Activated CD8-positive, alpha-beta memory T cell treated with anti-CD3 and anti-CD28 coated beads for 24 hours (primary cell): Measurements from ENCODE around the gene TXLNG.
"Not testable (repeated sequence)": the region's sequence is repeated elsewhere in the genome, so short reads cannot be mapped to it uniquely, and the experiment has no call there.

Experiments used
- DNase-seq: peaks from one replicate; pipeline ENCODE4 v3.0.0-alpha.2; 2020

Gene TXLNG

DNA sequence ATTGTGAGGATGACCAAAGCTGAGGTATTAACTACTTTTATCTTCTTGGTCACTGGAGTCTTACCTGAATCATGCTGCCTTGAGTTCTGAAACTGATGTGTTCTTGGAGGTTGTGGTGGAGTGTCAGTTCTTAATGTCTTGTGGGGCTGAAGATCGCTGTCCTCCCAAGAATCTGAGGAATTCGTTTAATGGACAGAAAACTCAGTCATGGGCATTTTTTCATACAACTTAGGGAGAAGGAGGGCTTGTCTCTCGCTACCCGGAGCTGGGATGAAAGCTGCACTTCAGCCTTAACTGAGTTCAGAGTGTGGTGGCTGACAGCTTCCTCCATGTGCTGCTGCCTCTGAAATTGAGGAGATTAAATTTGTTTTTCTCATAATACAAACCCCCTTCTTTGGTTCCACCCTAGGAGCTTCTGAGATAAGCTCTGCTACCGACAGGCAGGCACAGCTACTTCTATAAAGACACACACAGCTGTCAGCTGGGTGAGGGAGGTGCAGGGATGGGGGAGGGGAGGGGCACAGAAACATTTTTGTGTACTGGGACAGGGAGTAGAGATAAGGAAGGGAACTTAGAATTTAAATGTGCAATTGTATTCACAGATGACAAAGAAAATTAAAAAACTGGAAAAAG lies 53.1 kb downstream of the TXLNG start:
- DNase-seq = no peak

DNA sequence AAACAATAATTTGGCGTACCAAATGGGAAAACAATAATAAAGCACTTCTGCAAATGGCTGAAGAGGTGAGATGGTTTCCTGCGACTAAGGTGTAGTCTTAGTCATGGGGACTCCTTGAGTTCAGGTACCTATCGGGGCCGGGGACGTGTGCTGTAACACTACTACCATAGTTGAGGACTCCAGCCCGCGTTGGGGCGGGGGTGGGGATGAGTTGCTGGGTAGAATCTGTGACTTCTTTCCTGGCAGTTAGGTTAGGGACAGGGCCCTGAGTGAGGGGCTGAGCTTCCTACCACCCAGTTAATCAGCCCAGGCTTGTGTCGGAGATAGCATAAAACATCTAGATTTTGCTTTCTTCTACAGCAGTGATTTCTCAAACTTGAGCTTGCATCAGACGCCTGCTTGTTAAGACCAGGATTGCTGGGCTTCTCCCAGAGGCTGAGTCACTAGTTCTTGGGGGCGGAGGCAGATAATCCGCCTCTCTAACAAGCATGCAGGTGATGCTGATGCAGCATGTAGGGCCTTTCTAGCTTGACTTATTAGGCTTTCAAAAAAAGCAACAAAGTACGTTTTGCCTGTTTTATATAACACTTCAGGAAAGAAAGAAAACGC lies 53.7 kb downstream of the TXLNG start:
- DNase-seq = no peak

DNA sequence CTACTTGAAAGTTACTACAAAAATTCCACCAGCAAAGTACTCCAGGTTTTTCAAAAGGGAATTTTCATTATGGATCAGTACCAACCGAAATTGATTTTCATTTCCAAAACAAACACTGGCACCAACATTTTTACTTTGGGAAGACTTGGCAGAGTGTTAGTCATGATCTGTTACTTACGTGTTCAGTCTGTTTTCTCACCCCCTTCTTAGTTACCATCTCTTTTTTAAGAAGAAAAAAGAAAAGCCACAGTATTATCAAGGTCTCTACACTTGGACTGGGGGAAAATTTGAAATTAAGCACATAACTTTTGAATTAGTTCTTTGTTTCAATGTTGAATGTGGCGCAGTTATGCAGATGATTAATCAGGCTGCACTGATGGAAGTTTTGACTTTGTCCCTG lies 56.4 kb downstream of the TXLNG start:
- no peak for DNase-seq

DNA sequence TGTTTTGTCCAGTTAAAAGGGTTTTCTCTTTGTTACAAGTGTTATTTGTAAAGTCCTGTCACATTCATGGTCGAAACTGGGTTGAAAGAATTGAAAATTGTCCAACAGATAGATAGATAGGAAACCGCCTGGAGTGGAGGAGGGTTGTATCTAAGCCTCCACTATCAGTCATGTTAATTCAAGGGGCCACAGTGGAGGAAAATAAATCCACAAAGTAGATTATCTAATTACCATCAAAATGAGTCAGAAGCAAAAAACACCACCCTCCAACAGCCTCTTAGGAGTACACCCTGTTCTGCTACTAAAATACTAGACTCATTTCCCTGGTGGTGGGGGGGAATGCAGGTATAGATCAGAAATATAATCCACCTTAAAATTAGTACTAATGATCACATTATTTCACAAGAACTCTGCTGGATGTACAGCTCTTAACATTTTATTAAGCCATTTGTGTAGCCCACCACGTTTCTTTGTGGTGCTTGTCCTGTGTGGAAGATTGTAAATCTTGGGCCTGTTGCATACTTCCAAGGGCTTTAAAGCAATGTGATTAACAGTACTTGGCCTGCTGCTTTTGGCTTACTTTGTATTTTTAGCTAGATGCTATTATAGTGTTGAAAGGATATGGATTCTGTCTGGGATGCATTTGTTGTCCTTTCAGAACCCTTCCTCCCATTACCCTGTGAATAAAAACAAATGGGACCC lies 57.1 kb downstream of the TXLNG start:
- no peak for DNase-seq

DNA sequence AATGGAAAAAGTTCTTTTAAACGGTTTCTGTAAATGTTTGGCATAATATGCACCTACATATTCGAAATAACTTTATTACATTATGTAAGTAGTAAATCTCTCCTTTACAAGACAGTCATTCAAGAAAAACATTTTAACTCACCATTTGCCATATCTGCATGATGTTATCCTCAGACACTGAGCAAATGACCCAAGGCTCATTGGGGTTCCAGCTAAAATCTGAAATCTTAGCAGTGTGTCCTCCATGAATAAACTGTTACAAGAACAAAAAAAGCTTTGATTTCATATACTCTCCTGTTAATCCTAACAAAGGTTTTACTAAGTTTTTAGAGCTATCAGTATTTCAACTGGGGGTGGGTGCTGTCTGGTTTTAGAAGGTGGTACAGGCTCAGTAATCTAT lies 59.4 kb downstream of the TXLNG start:
- DNase-seq = no peak

DNA sequence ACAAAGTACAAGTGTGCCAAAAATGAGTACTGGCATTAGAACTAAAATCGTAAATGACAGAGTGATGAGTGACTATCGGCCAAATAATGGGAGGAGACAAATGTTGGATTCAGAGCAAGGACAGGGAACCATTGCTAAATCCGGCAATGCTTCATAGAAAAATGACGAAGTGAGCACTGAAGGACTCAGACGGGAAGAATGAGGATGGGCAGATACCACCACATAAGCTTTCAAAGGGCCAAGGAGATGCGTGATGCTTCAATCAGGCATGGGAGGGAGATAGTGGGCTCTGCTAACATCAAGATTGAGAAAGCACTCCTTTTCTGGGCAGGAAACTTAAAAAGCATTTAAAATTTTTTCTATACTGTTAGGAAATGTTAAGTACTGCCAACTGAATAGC lies 62.3 kb downstream of the TXLNG start:
- no peak for DNase-seq

DNA sequence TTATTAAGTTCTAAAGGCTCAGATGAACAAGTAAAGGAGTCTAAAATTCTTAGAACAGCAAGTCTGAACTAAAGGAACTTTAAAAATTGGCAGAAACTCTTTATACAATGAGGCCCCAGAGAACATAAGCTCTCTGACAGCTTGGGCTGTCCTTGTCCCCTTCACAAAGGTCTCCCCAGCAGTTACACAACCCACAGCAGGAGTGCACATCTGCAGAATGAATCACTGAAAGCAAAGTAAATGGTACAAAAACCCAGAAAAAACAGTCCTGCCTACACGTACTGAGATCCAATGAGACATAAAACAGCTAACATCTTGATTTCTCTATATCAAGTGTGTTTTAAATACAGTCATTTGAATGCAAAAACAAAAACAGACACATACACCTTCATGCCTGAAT lies 65.2 kb downstream of the TXLNG start:
- no peak for DNase-seq

DNA sequence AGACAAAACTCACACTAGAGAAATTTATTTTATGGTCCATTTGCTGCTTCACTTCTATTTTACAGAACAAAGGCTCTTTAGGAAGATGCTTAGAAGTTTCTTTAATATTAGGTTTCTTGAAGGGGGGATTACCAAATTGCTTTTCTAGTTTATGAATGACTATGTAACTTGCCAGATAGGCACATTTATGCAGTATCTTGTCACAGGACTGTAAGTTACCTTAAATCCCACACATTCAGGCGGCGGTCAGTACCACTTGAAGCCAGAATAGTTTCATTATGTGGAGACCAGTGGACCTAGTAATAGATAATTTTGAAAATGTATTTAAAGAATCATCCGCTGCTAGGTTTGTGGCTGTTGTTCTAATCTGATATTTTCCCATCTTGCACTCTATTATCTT lies 65.6 kb downstream of the TXLNG start:
- no peak for DNase-seq

DNA sequence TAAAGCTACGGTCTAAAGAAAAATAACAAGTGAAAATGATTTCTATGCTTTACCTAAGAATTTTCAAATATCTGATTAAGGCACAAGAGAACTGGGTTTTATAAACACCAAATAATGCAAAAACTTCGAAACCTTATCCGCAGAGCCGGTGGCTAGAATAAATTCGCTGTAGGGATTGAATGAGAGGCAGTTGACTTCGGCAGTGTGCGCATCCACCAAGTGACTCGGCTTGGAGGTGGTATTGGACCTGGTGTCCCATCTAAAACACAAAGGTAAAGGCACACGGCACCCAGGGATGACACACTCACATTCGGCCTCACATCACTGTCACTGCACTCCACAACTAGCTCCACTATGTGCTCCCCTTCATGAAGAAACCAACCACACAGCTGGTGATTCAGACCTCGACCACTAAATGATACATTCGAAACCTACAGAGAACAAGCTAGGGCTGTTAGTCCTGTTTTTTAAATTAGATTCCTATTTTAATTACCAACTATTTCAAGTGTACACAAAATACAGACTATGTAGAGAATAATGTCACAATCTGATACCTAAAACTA lies 66.4 kb downstream of the TXLNG start:
- DNase-seq = no peak

DNA sequence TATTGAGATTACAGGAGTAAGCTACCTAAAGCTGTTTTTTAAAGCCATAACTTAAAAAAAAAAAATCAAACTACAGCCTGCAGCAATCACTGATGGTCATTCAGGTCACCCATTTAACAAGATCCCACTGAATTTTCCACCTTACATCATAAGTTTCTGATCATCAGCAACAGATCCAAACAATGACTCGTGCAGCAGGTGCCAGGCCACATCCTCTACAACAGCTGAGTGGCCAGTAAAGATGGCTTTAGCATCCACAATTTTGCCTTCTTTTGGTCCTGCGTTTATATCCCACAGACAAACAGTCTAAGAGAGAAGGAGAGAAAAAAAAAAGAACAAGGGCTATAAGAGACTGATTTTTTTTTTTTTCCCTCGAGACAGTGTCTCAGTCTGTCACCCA lies 67.3 kb downstream of the TXLNG start:
- DNase-seq = no peak

DNA sequence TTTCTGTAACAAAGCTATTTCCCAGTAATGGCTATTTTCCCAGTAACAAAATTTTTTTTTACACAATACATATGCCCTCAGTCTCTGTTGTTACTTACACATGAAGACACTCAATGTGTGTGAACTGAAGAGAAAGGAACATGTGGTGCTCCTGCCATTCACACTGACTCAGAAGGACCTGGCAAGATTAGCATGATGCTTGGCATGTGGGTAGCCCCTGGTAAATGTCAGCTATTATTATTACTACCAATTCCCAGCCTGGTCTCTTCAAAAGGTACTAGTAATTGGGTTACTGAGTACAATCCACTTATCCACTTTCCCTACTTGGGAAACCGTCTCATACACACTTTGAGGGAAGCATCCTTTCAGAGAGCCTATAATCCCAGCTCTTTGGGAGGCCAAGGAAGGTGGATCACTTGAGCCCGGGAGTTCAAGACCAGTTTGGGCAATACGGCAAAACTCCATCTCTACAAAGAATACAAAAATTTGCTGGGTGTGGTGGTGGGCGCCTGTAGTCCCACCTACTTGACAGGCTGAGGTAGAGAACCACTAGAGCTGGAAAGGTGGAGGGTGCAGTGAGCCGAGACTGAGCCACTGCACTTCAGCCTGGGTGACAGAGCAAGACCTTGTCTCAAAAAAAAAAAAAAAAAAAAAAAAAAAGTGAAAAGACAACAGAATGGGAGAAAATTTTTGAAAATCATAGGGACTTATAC lies 69.3 kb downstream of the TXLNG start:
- DNase-seq = no peak

DNA sequence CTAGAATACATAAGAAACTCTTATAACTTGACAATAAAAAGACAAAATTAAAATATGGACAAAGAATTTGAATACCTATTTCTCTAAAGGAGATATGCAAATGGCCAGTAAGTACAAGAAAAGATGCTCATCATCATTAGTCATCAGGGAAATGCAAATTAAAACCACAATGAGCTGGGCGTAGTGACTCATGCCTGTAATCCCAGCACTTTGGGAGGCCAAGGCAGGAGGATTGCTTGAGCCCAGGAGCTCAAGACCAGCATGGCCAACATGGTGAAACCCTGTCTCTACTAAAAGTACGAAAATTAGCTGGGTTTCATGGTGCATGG lies 69.8 kb downstream of the TXLNG start:
- not testable (repeated sequence) for DNase-seq

DNA sequence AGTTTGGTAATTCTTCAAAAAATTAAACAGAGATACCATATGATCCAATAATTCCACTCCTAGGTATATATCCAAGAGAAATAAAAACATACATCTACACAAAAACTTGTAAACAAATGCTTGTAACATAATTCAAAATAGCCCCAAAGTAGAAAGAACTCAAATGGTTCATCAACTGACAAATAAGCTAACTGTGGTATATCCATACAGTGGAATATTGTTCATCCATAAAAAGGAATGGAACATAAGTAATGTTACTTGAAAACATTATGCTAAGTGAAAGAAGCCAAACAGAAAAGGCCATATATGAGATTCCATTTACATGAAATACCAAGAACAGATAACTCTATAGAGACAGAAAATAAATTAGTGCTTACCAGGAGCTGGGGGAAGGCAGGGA lies 70.5 kb downstream of the TXLNG start:
- no peak for DNase-seq

DNA sequence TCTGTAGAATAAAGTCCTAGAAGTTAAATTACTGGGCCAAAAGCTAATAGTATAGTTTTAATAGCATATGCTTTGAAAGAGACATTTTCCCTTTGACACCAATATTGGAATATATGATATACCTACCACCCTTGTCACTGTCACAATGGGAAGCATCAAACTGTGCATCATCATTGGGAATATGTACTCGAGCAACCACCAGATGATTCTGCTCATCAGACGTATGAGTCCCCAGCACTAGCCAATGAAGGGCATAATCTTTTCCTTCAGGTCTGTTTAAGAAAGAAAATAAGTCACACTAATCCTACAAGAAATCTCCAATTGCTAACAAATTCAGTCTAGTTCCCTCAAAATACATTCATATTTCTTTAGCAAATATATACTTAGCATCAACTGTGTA lies 76.6 kb downstream of the TXLNG start:
- no peak for DNase-seq

DNA sequence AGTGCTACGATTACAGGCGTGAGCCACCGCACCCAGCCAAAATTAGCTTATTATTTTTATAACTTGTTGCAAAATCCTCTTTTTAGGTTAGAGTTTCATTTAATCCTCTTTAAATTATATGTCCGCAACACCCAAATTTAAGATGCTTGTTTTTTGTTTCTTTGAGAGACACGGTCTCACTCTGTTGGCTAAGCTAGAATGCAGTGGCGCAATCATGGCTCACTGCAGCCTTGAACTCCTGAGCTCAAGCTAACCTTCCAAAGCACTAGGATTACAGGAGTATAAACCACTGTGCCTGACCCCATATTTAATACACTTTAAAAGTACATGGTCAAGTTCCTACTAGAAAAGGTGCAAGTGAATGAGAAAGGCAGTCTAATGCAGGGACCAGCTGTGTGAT lies 81.7 kb downstream of the TXLNG start:
- DNase-seq = no peak

DNA sequence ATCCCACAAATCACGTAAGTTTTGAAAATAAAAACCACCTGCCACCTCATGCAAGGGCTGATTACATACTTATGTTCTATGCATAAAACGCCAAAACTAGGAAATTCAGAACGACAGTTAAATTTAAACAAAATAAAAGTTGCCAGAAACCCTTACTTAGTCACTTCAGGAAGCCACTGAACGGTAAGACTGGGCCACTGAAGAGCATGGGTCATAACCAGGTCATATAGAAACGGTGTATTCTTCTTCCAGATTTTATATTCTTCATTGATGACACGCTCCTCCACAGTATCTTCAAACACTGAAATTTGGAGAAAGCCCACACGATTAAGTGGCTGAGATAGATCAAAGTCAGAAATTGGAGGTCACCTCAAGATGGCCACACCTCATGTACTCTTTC lies 82.7 kb downstream of the TXLNG start:
- DNase-seq = no peak

DNA sequence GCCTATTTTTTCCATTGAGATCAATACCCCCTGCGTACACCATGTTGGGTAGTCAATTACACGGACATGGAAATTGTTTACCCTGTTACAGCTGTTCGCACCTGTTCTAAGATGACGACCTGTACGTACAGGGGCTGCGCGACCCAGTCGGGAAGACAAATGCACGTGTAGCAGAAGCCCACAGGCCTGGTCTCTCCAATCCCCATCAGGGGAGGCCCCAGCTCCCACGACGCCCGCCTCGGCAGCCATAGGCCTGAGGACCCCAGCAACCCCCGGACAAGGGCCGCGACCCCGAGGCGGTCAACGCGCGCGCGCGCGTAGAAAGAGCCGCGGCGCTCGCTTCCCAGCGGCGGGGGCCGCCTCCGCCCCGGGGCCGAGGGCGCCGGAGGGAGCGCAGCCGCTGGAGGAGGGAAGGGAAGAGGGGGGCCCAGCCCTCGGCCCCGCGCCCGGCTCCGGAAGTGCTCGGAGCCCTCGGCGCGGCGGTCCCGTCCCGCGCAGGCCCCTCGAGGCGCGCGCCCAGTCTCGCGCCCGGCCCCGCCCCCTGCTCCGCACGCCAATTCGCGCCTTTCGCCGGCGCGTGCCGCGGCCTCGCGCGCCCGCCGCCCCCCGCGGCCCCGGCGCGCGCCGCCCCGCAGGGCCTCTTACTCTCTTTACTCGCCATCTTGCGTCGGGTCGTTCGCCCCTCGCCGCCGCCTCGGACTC lies 83.3 kb downstream of the TXLNG start:
- peak; percentile 66 for DNase-seq

DNA sequence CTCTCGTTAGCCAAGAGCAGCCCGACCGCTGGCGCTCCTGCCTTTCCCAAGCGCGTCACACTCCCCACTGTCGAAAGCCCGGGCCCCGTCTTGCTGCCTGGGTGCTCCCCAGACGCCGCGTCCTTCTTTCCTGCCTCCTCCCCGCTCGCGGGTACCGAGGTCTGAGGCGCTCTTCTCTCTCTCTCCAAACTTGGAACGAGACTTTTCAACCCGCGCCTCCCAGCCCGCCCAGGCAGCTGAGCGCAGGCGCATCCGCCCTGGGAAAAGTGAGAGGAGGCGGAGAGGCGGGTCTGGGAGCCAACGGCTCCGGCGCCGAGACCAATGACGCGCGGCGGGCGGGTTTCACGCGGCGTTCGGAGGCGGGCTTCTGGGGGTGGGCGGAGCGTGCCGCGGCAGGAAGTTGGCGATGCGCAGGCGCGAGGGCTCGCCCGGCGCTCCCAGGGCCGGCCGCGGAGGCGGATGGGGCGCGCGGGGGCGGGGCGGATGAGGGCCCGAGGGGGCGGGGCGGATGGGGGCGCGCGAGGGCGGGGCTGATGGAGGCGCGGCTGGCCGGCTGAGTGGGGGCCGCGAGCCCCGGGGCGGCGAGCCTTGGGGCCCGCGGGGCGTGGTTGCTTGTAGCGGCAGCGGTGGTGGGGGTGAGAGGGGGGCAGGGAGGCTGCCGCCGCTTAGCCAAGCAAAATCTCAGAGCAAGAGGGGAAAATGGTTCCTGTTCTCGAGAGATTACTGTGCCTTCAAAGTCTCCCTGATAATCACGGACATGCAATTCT lies 84.0 kb downstream of the TXLNG start, which contains the start of gene RBBP7:
Gene RBBP7 (minus strand): TSS at position 268 of the 767 bp plus-strand sequence. CDS start 309 bp downstream, outside the sequence.
- DNase-seq = peak; percentile 97

DNA sequence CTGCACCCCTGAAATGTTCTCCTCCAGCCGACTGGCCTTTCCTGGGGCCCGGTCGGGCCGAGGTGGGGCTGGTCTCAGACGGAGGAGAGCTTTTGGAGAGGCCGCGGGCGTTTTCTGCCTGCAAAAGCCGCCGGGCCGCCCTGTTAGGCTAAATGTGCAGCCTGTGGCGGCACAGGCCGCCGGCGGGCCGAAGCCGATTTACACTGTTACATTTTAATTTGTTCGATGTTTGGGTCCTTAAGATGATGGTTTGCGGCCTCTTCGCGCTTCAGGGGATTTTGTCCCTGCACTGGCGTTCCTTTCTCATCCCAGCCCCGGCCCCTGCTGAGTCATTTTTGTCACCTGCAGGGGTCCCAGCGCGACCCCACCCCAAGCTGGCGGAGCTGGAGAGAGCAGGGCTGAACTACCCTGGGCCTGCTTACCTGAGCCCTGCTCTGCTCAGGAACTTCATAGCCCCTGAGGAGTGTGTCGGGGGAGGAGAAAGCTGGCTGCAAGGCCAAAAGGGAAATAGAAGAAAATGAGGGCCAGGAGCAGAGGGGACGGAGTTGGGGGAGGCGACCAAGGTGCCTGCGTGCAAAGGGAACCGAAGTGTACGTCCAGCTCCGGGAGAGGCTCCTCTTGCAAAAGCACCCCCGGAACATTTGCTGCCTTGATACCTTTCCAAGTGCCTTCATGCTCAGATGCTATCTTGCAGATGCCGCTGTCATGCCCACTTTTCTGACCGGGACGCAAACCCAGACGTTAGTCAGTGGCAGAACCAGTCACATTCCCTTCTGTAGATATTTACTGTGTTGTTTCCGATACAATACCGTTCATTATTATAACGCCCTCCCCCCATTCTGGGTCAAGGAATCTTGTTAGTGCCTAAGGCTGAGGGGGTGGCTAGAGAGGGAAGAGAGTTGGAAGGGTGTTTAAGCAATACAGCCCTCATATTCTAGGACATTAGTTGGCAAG lies 84.9 kb downstream of the TXLNG start:
- peak; percentile 68 for DNase-seq

DNA sequence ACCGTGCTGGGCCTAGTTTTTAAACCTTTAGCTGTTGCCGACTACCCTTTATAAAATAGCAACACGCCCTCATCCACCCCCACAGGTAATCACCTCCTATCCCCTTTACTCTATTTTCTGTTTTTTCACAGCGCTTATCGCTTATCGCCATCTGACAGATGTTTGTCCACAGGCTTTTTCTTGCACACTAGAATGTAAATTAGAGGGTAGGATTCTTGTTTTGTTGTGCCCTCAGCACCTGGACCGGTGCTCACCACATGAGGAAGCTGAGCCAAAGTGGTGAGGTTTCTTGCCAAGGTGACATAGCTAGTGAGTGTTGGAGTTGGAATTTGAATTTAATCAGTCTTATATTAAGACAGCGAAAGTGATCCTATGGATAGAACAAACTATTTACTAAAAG lies 86.8 kb downstream of the TXLNG start:
- no peak for DNase-seq
